Posterior vena cava (tissue), 2 donors: ENCODE measurements around the gene DCLRE1A. TPM values are rescaled to one million over a fixed set of nuclear protein-coding genes. Genes with fewer than 3 reads are reported as not detected.
A peak's percentile ranks its signal among the peaks of the same experiment; 100 is the strongest.

ENCODE experiments used
- DNase-seq: peaks from one replicate; pipeline ENCODE4 v3.0.0-alpha.2; 2020; ENCODE audit warnings: low spot score
- intact Hi-C, 2 donors: fragments of 100-400 bp; cut with DNase I; formaldehyde crosslinking; loops; one replicate each; pipeline versions ENCODE4 v1.14.1 to v1.14.2; 2022 to 2023
- long read RNA-seq, 2 donors: library from polyadenylated mRNA; unstranded; transcript quantifications; one replicate each; pipeline ENCODE4 v2.0.0, GENCODE V29; 2020 to 2021
- total RNA-seq, 2 donors: library from RNA; stranded (reverse); fragmentation: NEBNext Ultra II Directional; extraction: Animal tissue kit (Norgen Biotek cat#: 25700); gene quantifications; one replicate each; pipeline ENCODE4 v1.2.1, GENCODE V29; 2021
- donor health status: DM: yes; HTN: yes; CAD: no.
- donor health status: DM: yes; HTN: yes; CAD: no.

Gene DCLRE1A
- total RNA-seq, result 1 to 10 TPM; 5.0 to 5.5 TPM
- long read RNA-seq, donor 1, partial matches to known transcripts, result 2 of 2 reads
- long read RNA-seq, donor 1, other reads (novel, unspliced or antisense), result 0 of 2 reads
- long read RNA-seq, donor 2, partial matches to known transcripts, result 4 of 4 reads
- long read RNA-seq, donor 2, other reads (novel, unspliced or antisense), result 0 of 4 reads

- intact Hi-C loops, result no loop called here
- peak; percentile 95 for DNase-seq
These were observed at the start of gene DCLRE1A, which contains the start of gene NHLRC2 for GRCh38 chr10:113854013-113854760. DCLRE1A (minus strand) TSS chr10:113854082; CDS start chr10:113853182, 900 bp downstream. NHLRC2 (plus strand) TSS chr10:113854661; CDS start chr10:113854873, 212 bp downstream.

GRCh38 chr10:113899952-113900598, 46.2 kb upstream of the DCLRE1A start:
- DNase-seq, result no peak
- intact Hi-C loops, result no loop called here

GRCh38 chr10:113897693-113898618, 44.1 kb upstream of the DCLRE1A start:
- no peak for DNase-seq
- intact Hi-C loops, result no loop called here

- intact Hi-C loops, result no loop called here
- no peak for DNase-seq
These were observed 41.1 kb upstream of the DCLRE1A start for GRCh38 chr10:113895018-113895417.

GRCh38 chr10:113894581-113894980, 40.7 kb upstream of the DCLRE1A start:
- DNase-seq, result no peak
- intact Hi-C loops, result no loop called here

- no peak for DNase-seq
- intact Hi-C loops, result no loop called here
These were observed 39.7 kb upstream of the DCLRE1A start for GRCh38 chr10:113893570-113893969.

GRCh38 chr10:113891476-113891875, 37.6 kb upstream of the DCLRE1A start:
- intact Hi-C loops, result no loop called here
- DNase-seq, result no peak

GRCh38 chr10:113890769-113891168, 36.9 kb upstream of the DCLRE1A start:
- intact Hi-C loops, result no loop called here
- no peak for DNase-seq

GRCh38 chr10:113889911-113890310, 36.0 kb upstream of the DCLRE1A start:
- intact Hi-C loops, result no loop called here
- DNase-seq, result no peak

GRCh38 chr10:113882240-113882639, 28.4 kb upstream of the DCLRE1A start:
- no peak for DNase-seq
- intact Hi-C loops, result no loop called here

- DNase-seq, result no peak
- intact Hi-C loops, result no loop called here
These were observed 26.4 kb upstream of the DCLRE1A start for GRCh38 chr10:113880236-113880635.

GRCh38 chr10:113879691-113880090, 25.8 kb upstream of the DCLRE1A start:
- intact Hi-C loops, result no loop called here
- no peak for DNase-seq

GRCh38 chr10:113876461-113876860, 22.6 kb upstream of the DCLRE1A start:
- DNase-seq, result no peak
- intact Hi-C loops, result no loop called here

- intact Hi-C loops, result no loop called here
- no peak for DNase-seq
These were observed 21.3 kb upstream of the DCLRE1A start for GRCh38 chr10:113875212-113875611.

- no peak for DNase-seq
- intact Hi-C loops, result no loop called here
These were observed 18.5 kb upstream of the DCLRE1A start for GRCh38 chr10:113872139-113873030.

GRCh38 chr10:113869789-113870188, 15.9 kb upstream of the DCLRE1A start:
- intact Hi-C loops, result no loop called here

GRCh38 chr10:113867904-113868303, 14.0 kb upstream of the DCLRE1A start:
- intact Hi-C loops, result no loop called here
- no peak for DNase-seq

More at GRCh38 chr10:113869789-113870188, 15.9 kb upstream of the DCLRE1A start:
- DNase-seq, result no peak
